HuH-7 (cell line): ENCODE measurements around the gene SCN10A.

Experiments
- DNase-seq: peaks from one replicate; pipeline ENCODE4 v3.0.0; 2011; ENCODE audit warnings: low spot score

The SCN10A gene

DNA sequence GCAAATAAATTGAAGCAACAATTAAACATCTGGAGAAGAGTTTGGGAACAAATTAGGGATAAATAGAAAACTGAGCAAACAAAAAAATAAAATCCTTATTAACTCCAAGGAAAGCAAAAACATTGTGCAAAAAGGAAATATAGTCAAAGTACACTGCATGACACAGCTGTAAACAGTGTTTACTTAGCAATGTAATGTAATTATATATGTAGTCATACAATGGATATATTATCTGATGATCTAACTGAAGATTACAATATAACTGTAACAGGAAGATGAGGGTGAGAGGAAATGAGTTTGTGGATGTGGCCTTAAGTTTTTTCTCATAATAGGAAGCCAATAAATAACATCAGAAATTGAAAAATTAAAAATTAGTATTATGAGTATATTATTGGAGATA, 42.5 kb downstream of the SCN10A start:
- no peak for DNase-seq

DNA sequence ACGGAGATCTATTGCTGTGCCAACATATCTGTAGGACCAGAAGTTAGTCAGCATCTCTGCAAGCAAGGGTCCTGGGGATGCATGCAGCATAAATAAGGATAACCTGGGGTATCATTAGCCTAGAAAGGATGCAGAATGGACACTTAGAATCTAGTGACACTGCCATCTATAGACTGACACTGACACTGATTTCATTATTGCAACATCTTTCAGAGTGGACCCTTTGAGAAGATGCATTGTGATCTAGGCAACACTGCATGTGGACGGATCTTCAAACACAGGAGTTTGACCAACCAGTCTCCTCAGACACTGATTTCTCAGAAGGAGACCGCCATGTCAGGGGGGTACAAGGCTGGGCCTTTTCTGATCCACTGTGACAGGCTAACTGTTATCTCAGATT, 52.4 kb downstream of the SCN10A start:
- DNase-seq: no peak

DNA sequence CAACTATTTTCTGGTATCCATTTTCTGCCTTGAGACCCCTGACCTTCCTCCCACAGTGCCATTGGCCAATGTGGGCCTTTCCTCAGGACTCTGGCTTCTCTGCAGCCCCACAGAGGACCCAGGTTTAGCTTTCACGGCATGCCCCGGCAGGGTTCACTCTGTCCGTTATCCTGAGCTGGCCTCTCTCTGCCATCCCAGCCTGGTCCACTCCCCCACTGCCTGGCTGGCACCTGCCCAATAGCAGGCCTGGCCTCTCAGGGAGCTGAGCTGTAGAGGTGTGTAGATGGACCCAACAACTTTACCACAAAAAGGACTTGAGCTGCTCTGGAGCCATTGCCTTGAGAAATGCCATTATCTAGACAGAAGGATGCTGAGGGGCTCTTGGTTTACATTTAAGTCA, 57.5 kb downstream of the SCN10A start:
- no peak for DNase-seq

DNA sequence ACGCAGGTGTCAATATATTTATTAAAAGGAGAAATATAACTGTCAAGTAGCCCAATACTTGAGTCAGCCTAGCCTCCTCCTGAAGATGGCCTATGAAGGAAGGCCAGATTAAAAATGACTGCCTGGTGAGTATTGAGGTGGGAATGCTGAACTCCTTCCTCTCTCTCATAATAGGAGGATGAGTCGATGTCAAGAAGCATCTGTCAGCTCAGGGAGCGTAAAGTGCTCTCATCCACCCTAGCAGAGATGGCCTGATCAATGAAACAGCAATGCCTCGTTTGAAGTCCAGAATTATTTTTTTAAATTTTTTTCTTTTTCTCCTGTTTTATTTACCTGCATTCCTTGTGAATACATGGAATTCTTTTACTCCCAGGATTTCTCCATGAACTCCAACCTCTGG, 58.3 kb downstream of the SCN10A start:
- DNase-seq: no peak

DNA sequence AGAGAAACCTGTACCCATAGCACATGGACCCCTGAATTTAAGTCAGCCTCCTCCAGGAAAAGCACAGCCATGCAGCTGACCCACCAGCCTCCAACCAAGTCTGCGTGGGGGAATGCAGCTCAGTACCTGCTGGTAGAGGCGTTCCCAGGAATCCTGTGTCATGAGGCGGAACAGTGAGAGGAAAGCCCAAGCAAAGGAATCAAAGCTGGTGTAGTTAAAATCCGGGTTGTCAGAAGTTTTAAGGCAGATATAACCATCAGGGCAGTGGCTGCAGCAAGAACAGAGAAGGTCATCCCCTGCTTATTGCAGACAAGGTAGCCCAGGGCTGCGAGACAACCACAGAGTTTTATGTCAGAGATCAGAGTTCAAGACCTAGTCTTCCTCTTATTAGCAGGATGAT, 59.1 kb downstream of the SCN10A start:
- DNase-seq: no peak

DNA sequence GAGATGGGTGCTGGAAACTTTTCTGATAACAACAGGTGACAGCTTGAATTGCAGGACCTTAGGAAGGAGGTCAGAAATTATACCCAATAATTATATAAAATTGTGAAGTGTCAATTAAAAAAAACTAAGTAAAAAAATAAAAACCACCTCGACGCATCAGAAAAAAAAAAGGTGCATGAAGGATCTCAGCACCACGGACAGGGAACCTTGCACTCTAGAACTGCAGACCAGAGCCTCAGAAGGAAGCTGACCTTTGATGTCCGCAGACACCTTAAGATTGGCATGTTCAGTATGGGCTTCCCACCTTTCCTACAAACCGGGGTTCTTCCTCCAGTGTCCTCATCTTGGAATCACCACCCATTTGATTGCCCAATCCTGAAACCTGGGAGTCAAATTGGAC, 60.9 kb downstream of the SCN10A start:
- DNase-seq: no peak

DNA sequence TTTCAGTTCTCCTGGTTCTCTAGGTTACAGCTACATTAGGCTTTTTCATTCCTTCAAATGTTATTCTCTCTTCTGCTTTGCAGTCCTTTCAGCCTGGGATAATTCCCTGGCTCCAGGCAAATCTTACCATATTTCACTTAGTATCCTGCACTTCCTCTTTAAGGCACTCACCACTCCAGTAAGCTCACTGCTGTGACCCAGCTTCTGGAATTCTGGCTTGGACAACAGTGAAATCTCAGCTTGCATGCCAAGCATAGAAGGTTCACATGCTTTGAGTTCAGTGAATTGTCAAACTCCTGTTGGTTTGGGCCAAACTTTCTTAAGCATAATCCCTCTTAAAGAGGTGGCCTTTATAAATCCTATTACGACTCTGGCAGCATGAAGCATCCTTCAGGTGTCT, 69.4 kb downstream of the SCN10A start:
- no peak for DNase-seq

DNA sequence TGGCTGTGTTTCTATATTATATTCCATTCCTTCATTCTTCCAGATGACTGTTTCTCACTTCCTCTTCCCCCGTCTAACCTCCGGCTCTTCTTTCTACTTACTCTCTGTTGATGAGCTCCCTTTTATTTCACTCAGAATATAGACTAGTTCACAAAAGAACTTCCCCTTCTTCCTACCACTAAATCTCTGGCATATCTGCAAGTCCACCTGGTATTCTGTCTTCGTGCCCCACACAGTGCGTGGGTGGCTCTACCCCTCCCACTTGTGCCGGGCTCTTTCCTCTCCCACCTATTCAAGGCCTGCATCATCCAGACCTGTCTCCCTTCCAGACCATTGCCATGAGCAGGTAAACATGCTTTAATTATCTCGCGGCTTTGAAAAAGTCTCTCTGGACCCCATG, 73.0 kb downstream of the SCN10A start:
- no peak for DNase-seq

DNA sequence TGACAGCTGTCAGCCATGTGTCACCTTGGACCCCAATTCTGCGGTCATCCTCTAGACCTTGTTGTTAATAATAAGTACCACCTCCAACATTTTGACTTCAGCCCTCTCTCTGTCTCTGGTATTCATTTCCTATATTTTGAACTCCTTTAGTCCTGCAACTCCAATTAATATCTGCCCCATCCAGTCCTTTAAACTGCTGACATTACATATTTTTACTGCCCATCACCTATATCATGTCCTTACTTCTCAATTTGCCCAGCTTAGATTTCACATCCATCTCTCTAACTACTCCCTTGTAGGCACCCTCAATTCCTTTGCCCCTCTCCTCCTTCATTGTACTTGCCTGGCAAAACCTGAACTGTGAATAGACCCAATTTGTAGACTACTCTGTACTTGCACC, 73.5 kb downstream of the SCN10A start:
- DNase-seq: no peak

DNA sequence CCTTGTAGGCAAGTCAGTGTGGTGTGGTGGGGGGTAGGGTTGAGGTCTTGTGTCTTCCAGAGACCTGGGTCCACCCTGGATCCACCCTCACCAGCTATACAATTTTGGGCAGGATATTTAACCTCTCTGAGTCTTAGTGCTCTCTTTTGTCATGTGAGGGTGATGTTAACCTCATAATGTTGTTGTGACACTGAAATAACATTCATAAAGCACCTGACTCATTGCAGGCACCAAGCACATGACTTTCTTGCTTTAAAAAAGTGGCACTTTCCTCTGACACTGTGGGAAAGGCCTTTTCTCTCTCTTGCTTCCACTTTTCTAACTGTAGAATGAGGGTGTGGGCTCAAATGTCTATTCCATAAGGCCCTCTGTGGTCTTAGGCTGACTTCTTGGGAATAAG, 75.5 kb downstream of the SCN10A start:
- DNase-seq: no peak

DNA sequence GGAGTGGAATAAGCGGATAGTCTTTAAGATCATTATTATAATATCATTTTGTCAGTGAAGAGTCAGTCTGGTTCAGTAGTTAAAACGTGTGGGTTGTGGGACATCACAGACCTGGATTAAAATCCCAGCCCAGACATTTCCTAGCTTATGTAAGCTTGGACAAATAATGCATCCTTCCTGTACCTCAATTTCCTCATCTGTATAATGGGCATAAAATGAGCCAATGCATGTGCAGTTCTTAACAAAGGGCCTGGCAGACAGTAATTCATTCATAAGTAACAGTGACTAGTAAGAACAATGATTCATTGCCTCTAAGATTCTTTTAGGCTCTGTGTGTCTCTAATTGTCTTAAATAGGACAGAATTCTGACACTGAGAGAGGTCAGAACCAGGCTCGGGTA, 76.1 kb downstream of the SCN10A start:
- no peak for DNase-seq

DNA sequence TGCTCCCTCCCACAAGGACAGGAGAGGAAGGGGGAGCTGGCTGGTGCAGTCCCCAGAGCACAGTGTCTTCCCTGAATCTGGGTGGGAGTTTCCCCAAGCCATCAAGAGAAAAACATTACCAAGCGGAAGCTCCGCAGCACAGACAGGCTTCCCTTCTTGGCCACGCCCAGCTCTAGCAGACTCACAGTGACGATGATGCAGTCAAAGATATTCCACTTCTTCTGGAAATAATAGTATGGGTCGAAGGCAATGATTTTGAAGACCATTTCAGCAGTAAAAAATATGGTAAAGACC, 76.7 kb downstream of the SCN10A start:
- no peak for DNase-seq

DNA sequence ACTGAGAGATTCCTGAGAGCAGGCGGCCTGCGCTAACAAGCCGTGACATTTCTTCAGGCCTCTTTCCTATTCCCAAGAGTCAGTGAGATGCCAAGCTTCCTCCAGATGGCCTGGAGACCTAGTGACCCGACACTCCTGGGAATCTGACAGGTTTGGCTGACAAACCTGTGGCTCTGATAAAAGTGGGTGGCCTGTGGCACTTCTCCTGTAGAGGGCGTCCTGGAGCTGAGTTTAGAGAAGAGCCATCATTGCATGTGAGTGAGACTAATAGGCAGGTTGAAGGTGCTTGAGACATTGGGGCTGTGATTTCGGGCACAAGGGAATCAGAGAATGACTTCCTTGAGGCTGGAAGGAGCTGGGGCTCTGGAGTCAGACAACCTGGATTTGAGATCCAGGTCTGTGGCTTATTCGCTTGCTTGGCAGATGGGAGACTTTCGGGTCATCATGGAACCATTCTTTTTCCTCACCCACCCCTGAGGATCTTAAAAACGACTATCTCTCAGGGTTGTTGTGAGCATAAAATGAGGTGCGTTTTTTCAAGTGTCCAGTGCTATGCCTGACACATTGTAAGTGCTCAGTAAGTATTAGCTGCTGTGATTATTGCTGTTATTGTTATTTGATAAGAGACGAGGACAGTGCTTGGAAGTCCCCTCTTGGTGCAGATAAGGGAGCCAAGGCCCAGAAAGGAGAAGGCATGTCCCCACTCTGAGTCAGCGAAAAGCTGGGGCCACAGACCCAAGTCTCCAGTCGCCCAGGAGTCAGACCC, 77.2 kb downstream of the SCN10A start:
- peak; percentile 64 for DNase-seq

DNA sequence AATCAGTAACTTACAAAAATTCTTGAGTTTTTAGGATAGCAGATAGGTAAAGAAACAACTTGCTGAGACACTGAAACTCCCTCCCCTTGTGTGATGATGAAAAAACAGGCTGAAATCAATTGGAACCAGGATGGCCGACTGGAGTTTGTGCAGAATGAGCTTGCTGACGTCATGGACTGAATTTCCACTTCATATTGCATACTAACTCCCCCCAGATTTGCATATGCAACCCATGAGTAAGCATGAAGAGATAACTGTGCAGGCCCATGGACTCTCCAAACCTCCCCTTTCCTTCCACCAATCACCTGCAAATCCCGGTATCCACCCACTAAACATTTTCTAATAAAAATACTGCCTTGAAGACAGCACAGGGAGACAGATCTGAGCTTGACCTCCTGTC, 84.5 kb downstream of the SCN10A start:
- no peak for DNase-seq

DNA sequence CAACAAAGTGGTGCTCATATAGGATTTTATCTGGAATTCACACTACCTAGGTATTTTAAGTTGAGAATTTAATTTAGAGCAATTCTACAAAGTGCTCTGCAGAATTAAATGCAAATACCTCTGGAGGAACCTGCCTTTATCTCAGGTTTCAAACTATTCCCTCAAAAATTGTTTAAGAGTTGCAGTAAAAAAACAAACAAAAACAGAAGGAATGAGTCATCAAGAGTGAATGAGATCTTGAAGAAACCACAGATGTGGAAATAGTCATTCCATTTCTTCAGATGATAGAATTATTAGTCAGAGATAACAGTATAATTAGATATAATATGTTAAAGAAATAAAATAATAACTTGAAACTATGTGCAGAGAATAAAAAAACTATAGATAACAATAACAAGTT, 85.7 kb downstream of the SCN10A start:
- no peak for DNase-seq

DNA sequence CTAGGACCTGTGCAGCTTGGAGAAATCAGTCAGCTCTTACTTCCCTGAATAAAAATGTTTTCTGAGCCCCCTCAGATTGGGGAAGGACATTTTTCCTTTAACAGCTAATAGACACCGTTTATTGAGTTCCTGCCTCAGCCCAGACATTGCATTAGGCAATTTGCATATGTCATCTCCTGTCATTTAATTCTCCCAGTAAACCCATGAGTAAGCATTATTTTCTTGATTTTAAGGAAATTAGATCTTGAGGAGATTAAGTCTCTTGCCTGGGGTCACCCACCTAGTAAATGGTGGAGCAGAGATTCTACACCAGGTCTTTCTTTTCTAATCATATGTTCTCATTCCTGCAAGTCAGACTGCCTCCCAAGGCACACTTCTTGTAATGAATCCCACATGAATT, 88.0 kb downstream of the SCN10A start:
- DNase-seq: no peak

DNA sequence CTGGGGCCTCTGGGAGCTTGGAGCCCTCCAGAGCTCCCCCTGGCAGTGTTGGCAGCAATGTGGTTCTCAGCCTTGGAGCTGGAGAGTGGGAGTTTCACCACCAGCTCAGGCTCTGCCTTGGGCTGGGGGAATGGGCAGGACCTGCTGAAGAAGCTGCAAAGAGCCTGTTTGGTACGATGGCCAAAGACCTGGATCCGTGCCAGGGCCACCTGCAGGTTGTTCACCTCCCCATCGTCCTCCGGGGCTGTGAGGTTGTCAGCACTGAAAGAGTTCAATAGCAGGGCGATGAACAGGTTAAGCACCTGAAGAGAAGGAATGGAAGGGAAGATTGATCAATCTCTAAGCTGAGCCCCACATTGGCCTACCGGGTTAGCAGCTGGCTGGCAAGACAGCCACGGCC, 89.3 kb downstream of the SCN10A start:
- no peak for DNase-seq

DNA sequence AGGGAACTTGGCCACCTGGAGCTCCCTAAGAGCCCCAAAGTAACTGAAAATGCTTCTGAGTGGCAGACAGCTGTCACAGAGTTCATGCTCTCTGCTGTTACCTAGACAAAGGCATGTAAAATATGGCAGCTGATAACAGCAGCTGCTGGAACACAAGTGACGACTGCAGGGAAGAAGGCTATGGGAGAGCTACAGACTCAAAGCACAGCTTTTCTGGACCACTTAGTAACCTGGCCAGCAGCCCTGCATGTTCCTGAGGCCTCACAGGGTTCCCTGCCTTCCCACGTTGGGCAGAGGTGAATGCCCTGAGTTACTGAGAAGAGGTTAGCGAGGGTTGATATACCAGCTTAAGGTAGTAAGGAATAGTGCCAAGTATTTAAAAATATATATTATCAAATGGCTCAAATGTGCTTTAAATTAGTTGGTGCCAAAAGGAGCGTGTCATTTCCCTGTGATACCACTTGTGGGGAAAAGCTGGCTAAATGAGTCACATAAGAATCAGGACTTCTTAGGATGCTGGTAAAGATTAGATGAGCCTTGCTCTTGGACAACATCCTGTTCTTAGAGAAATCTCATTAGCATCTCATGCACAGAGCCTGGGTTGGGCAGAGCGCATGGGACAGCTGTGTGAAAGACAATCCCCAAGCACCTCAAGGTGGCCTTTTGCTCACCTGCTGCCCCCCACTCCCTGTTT, 90.1 kb downstream of the SCN10A start:
- no peak for DNase-seq

DNA sequence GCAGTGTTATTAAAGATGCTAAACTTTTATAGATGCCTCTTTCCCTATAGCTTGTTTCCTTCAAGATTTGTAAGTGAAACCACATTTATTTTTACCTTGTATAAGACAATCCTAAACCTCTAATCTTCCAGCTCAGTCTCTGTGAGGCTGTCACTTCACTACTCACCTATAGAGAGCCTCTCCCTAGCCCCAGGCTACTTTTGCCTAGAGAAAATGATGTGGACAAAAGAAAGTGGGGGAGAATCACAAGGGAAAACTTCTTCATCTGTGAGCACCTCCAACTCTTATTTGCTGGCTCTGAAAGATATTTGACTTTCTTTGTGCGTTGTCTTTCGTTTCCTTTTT, 91.7 kb downstream of the SCN10A start:
- no peak for DNase-seq

DNA sequence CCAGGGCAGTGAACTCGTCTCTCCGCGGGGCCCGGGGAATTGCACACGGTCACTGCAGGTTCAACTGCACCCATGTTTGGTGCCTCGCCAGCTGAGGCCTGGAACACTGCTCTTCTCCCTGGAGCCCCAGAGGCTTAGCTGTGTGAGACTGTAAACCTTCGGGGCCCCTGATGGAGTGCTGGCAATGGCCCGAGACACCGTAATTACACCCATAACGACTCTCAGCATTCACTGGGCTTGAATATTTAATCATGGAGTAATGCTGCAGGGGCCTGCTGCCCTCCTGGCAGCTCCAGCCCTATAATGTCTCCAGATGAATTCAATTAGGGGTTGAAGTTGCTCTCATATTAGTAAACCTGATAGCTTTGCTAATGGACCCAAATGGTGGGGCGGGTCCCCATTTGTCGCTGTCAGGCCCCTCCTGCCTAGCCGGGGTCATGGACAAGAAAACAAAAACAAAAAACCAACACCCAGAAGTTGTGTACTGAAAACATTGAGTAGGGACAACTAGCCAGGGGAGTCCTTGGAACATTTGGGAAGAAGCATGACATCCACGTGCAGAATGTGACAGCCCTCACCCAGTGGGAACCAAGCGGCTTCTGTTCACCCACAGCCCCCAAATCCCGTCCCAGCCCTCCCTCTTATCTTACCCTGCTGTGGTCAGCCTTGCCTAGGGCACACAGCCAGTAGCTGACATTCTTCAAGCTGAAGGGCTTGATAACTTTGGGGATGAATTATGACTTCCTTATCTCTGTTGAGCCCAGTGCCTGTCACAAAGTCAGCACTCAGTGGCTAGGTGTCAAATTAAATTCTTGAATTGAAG, 92.2 kb downstream of the SCN10A start:
- no peak for DNase-seq

DNA sequence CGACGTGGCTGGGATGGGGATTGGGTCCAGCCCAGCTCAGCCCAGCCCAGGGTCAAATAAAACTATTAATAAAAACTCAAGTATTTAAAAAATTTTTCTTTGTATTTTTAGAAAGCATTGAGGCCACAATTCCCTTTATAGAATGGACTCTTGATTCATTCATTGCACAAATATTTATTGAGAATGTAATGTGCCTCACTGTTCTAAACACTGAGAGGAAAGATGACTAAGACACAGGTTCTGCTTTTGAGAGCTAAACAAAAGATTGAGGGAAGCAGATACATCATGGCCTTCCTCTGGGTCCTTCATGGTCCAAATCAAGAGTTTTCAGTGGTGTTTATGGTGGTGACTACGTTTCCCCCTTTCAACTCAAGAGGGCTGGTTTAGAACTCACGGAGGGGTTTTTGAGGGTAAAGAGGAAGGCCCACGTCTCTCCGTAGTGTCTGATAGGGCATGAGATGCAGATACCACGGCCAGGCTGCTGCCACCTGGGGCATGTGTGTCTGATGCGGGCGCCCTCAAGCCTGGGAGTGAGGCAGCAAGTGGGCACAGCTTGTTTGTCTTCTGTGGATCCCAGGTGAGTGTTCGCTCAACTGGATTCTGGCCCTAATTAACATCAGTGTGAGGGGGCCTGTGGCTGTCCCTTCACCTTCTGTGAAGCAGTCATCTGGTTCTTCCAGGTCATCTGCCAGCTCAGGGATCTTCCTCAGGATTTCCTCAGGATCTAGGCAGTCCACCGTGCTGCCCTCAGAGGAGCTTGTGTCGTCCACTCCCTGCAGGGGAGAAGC, 93.0 kb downstream of the SCN10A start:
- no peak for DNase-seq

DNA sequence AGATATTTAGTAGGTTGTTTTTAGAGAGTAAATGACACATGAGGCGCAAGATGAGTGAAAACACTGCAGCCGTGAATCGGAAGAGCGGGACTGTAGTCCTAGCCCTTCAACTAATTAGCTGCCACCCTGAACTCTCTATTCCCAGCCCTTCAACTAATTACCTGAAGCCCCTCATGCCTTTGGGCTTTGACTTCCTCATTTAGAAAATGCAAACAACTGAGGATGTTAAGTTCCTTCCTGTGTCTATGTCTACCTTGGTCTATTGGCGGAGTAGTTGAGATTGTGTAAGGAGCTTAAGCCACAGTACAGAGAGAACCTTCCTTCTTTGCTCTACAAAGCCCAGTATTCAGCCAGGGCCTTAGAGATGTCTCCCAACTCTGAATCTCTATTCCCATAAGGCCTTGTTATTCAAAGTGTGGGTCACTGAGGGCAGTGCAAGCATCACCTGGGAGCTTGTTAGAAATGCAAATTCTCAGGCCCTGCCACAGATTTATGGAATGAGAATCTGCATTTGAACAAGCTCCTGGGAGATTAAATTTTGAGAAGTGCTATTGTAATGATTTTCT, 94.7 kb downstream of the SCN10A start:
- DNase-seq: no peak
